ENCODE data around the gene SKAP1.

Gene SKAP1

GRCh38 chr17:48238933-48239602 is 190.9 kb downstream of the SKAP1 start:
- no peaks in the 10 kb centered on the region for H3K36me3 ChIP-seq (ENCODE audit: insufficient read depth, low read length)
- H3K27ac ChIP-seq (ENCODE audit: low read depth, low read length): no peak overlapping the region
- H3K4me3 ChIP-seq (ENCODE audit: low read depth in 1 of 2, low read length in 2 of 2): no peak overlapping the region
- H3K9ac ChIP-seq (ENCODE audit: low read length): no peak overlapping the region
- H3K4me1 ChIP-seq (ENCODE audit: insufficient read depth, low read length): peaks cover 16% of the 10 kb centered on the region
- no peaks in the 10 kb centered on the region for H3K27me3 ChIP-seq (ENCODE audit: control insufficient read depth in 1 of 2, insufficient read depth in 2 of 2, low read length in 2 of 2)
- no peaks in the 10 kb centered on the region for H3K9me3 ChIP-seq (ENCODE audit: low read length)

GRCh38 chr17:48237456-48237855 is 192.6 kb downstream of the SKAP1 start:
- Histone ChIP-seq H3K9me3 (ENCODE audit: low read length) (no peaks in the 10 kb centered on the region), H3K27ac (ENCODE audit: low read depth, low read length) (no peak overlapping the region), H3K9ac (ENCODE audit: low read length) (no peak overlapping the region), H3K4me3 (ENCODE audit: low read depth in 1 of 2, low read length in 2 of 2) (no peak overlapping the region), H3K36me3 (ENCODE audit: insufficient read depth, low read length) (no peaks in the 10 kb centered on the region), H3K4me1 (ENCODE audit: insufficient read depth, low read length) (peaks cover 16% of the 10 kb centered on the region), H3K27me3 (ENCODE audit: control insufficient read depth in 1 of 2, insufficient read depth in 2 of 2, low read length in 2 of 2) (no peaks in the 10 kb centered on the region)

GRCh38 chr17:48236681-48237134 is 193.3 kb downstream of the SKAP1 start:
- Histone ChIP-seq H3K36me3 (ENCODE audit: insufficient read depth, low read length) (no peaks in the 10 kb centered on the region), H3K9ac (ENCODE audit: low read length) (no peak overlapping the region), H3K27me3 (ENCODE audit: control insufficient read depth in 1 of 2, insufficient read depth in 2 of 2, low read length in 2 of 2) (no peaks in the 10 kb centered on the region), H3K4me1 (ENCODE audit: insufficient read depth, low read length) (peaks cover 8% of the 10 kb centered on the region), H3K9me3 (ENCODE audit: low read length) (no peaks in the 10 kb centered on the region), H3K27ac (ENCODE audit: low read depth, low read length) (no peak overlapping the region), H3K4me3 (ENCODE audit: low read depth in 1 of 2, low read length in 2 of 2) (no peak overlapping the region)

GRCh38 chr17:48234922-48235321 is 195.1 kb downstream of the SKAP1 start:
- H3K4me3 ChIP-seq (ENCODE audit: low read depth in 1 of 2, low read length in 2 of 2): no peak overlapping the region
- H3K36me3 ChIP-seq (ENCODE audit: insufficient read depth, low read length): no peaks in the 10 kb centered on the region
- no peak overlapping the region for H3K9ac ChIP-seq (ENCODE audit: low read length)
- H3K4me1 ChIP-seq (ENCODE audit: insufficient read depth, low read length): no peaks in the 10 kb centered on the region
- H3K9me3 ChIP-seq (ENCODE audit: low read length): no peaks in the 10 kb centered on the region
- H3K27me3 ChIP-seq (ENCODE audit: control insufficient read depth in 1 of 2, insufficient read depth in 2 of 2, low read length in 2 of 2): no peaks in the 10 kb centered on the region
- no peak overlapping the region for H3K27ac ChIP-seq (ENCODE audit: low read depth, low read length)

- H3K4me3 ChIP-seq (ENCODE audit: low read depth in 1 of 2, low read length in 2 of 2): no peak overlapping the region
- H3K9ac ChIP-seq (ENCODE audit: low read length): no peak overlapping the region
- H3K36me3 ChIP-seq (ENCODE audit: insufficient read depth, low read length): no peaks in the 10 kb centered on the region
- H3K27ac ChIP-seq (ENCODE audit: low read depth, low read length): no peak overlapping the region
- no peaks in the 10 kb centered on the region for H3K27me3 ChIP-seq (ENCODE audit: control insufficient read depth in 1 of 2, insufficient read depth in 2 of 2, low read length in 2 of 2)
- H3K9me3 ChIP-seq (ENCODE audit: low read length): no peaks in the 10 kb centered on the region
- H3K4me1 ChIP-seq (ENCODE audit: insufficient read depth, low read length): no peaks in the 10 kb centered on the region
Observed at GRCh38 chr17:48231995-48232959, 197.7 kb downstream of the SKAP1 start.

GRCh38 chr17:48229936-48230335 is 200.1 kb downstream of the SKAP1 start:
- Histone ChIP-seq H3K9ac (ENCODE audit: low read length) (no peak overlapping the region), H3K27me3 (ENCODE audit: control insufficient read depth in 1 of 2, insufficient read depth in 2 of 2, low read length in 2 of 2) (peaks cover 0 to 4% of the 10 kb centered on the region in 2 donors), H3K4me1 (ENCODE audit: insufficient read depth, low read length) (no peaks in the 10 kb centered on the region), H3K4me3 (ENCODE audit: low read depth in 1 of 2, low read length in 2 of 2) (no peak overlapping the region), H3K9me3 (ENCODE audit: low read length) (no peaks in the 10 kb centered on the region), H3K27ac (ENCODE audit: low read depth, low read length) (no peak overlapping the region), H3K36me3 (ENCODE audit: insufficient read depth, low read length) (no peaks in the 10 kb centered on the region)

GRCh38 chr17:48228720-48229119 is 201.3 kb downstream of the SKAP1 start:
- Histone ChIP-seq H3K27me3 (ENCODE audit: control insufficient read depth in 1 of 2, insufficient read depth in 2 of 2, low read length in 2 of 2) (peaks cover 0 to 4% of the 10 kb centered on the region in 2 donors), H3K9me3 (ENCODE audit: low read length) (no peaks in the 10 kb centered on the region), H3K4me1 (ENCODE audit: insufficient read depth, low read length) (no peaks in the 10 kb centered on the region), H3K4me3 (ENCODE audit: low read depth in 1 of 2, low read length in 2 of 2) (no peak overlapping the region), H3K36me3 (ENCODE audit: insufficient read depth, low read length) (no peaks in the 10 kb centered on the region), H3K27ac (ENCODE audit: low read depth, low read length) (no peak overlapping the region), H3K9ac (ENCODE audit: low read length) (no peak overlapping the region)

GRCh38 chr17:48225725-48226567 is 204.1 kb downstream of the SKAP1 start:
- peaks cover 0 to 4% of the 10 kb centered on the region in 2 donors for H3K27me3 ChIP-seq (ENCODE audit: control insufficient read depth in 1 of 2, insufficient read depth in 2 of 2, low read length in 2 of 2)
- H3K9me3 ChIP-seq (ENCODE audit: low read length): no peaks in the 10 kb centered on the region
- no peaks in the 10 kb centered on the region for H3K36me3 ChIP-seq (ENCODE audit: insufficient read depth, low read length)
- H3K4me3 ChIP-seq (ENCODE audit: low read depth in 1 of 2, low read length in 2 of 2): no peak overlapping the region
- no peaks in the 10 kb centered on the region for H3K4me1 ChIP-seq (ENCODE audit: insufficient read depth, low read length)
- no peak overlapping the region for H3K27ac ChIP-seq (ENCODE audit: low read depth, low read length)
- no peak overlapping the region for H3K9ac ChIP-seq (ENCODE audit: low read length)

GRCh38 chr17:48223945-48224344 is 206.1 kb downstream of the SKAP1 start:
- H3K36me3 ChIP-seq (ENCODE audit: insufficient read depth, low read length): no peaks in the 10 kb centered on the region
- no peaks in the 10 kb centered on the region for H3K9me3 ChIP-seq (ENCODE audit: low read length)
- peaks cover 0 to 4% of the 10 kb centered on the region in 2 donors for H3K27me3 ChIP-seq (ENCODE audit: control insufficient read depth in 1 of 2, insufficient read depth in 2 of 2, low read length in 2 of 2)
- no peak overlapping the region for H3K27ac ChIP-seq (ENCODE audit: low read depth, low read length)
- no peak overlapping the region for H3K4me3 ChIP-seq (ENCODE audit: low read depth in 1 of 2, low read length in 2 of 2)
- no peak overlapping the region for H3K9ac ChIP-seq (ENCODE audit: low read length)
- no peaks in the 10 kb centered on the region for H3K4me1 ChIP-seq (ENCODE audit: insufficient read depth, low read length)

- Histone ChIP-seq H3K36me3 (ENCODE audit: insufficient read depth, low read length) (no peaks in the 10 kb centered on the region), H3K9me3 (ENCODE audit: low read length) (no peaks in the 10 kb centered on the region), H3K27me3 (ENCODE audit: control insufficient read depth in 1 of 2, insufficient read depth in 2 of 2, low read length in 2 of 2) (no peaks in the 10 kb centered on the region), H3K27ac (ENCODE audit: low read depth, low read length) (no peak overlapping the region), H3K9ac (ENCODE audit: low read length) (no peak overlapping the region), H3K4me3 (ENCODE audit: low read depth in 1 of 2, low read length in 2 of 2) (no peak overlapping the region), H3K4me1 (ENCODE audit: insufficient read depth, low read length) (no peaks in the 10 kb centered on the region)
Observed at GRCh38 chr17:48219617-48220016, 210.4 kb downstream of the SKAP1 start.

GRCh38 chr17:48215583-48216139 is 214.4 kb downstream of the SKAP1 start:
- Histone ChIP-seq H3K36me3 (ENCODE audit: insufficient read depth, low read length) (no peaks in the 10 kb centered on the region), H3K4me1 (ENCODE audit: insufficient read depth, low read length) (no peaks in the 10 kb centered on the region), H3K4me3 (ENCODE audit: low read depth in 1 of 2, low read length in 2 of 2) (no peak overlapping the region), H3K27me3 (ENCODE audit: control insufficient read depth in 1 of 2, insufficient read depth in 2 of 2, low read length in 2 of 2) (no peaks in the 10 kb centered on the region), H3K9me3 (ENCODE audit: low read length) (no peaks in the 10 kb centered on the region), H3K9ac (ENCODE audit: low read length) (no peak overlapping the region), H3K27ac (ENCODE audit: low read depth, low read length) (no peak overlapping the region)

All from muscle layer of colon (tissue), 2 donors.